HG03196 (cell line): Measurements from ENCODE around the gene STK32C.
A peak's percentile ranks its signal among the peaks of the same experiment; 100 is the strongest.

Source experiments
- ATAC-seq: cut with Tn5 transposase; IDR thresholded peaks from one replicate; pipeline ENCODE4 v1.9.1; 2021; ENCODE audit not compliant: unreplicated experiment

STK32C gene

DNA sequence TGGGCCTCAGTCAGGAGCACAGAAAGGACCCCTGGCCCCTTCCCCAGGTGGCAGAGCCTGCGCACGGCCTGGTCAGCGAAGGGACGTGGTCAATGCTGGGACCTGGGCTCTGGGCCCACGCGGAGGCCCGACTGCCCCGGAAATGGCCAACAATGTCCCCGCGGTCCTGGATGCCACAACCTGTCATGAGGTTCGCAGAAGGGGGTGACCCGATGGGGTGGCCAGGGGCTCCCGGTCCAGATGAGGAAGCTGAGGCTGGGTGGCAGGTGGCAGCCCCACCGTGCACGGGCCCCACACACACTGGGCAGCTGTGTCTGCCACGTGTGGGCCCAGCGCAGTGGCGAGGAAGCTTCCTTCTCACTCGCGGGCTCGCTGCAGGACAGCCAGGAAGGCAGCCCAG, 71.6 kb downstream of the STK32C start:
- ATAC-seq = no peak

DNA sequence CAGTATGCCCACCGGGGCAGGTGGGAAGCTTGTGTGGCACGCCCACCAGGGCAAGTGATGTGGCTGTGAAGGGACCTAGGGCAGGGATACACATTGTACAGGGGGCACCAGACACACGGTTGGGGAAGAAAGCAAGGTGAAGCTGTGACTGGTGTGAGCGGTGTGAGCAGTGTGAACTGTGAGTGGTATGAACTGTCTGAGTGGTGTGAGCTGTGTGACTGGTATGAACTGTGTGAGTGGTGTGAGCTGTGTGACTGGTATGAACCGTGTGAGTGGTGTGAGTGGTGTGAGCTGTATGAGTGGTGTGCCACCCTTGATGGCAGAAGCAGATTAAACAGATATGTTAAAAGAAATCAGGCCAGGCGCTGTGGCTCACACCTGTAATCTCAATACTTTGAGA, 72.9 kb downstream of the STK32C start:
- ATAC-seq = no peak

GRCh38 chr10:132233501-132234085, 74.2 kb downstream of the STK32C start:
- no peak for ATAC-seq

GRCh38 chr10:132232981-132233380, 74.8 kb downstream of the STK32C start:
- ATAC-seq = no peak

DNA sequence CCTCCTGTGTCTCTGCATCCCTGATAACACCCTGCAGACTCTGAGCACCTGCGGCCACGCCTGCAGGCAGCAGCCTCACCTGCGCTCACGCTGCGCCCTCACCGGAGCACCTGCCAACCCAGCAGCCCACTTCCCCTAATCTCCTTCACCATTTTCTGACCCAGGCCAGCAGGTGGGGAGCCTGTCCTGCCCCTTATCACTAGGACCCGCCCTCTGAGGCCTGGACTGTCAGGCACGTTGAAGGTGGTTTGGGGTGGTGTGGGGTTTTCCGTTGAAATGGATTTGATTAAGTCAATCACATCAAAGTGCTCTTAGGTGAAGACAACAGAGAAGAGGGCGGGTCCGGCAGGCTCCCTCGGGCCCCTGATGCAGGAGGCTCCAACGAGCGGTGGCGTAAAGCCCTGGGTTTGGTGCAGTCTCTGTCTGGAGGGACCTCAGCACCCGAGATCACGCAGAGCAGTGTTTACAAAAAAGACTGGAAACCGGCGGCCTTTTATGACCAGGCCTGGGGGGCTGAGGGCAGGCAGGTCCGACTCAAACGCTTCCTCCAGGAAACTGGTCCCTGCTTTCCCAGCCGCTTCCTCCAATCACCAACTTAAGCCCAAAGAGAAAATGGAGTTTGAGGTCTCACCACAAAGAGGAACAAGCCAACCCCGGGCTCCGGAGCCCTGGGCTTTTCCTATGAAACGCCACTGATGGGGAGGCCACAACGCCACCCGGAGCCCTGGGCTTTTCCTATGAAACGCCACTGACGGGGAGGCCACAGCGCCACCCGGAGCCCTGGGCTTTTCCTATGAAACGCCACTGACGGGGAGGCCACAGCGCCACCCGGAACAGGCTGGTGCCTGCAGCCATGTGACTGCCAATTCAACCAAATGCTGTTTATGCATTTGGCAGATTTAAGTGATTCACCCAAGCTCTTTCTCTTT, 75.5 kb downstream of the STK32C start:
- ATAC-seq = no peak

GRCh38 chr10:132231656-132232022, 76.1 kb downstream of the STK32C start:
- no peak for ATAC-seq

GRCh38 chr10:132230557-132231210, 77.1 kb downstream of the STK32C start:
- no peak for ATAC-seq

- ATAC-seq = peak; percentile 40
These were observed 77.8 kb downstream of the STK32C start for GRCh38 chr10:132229834-132230556.

DNA sequence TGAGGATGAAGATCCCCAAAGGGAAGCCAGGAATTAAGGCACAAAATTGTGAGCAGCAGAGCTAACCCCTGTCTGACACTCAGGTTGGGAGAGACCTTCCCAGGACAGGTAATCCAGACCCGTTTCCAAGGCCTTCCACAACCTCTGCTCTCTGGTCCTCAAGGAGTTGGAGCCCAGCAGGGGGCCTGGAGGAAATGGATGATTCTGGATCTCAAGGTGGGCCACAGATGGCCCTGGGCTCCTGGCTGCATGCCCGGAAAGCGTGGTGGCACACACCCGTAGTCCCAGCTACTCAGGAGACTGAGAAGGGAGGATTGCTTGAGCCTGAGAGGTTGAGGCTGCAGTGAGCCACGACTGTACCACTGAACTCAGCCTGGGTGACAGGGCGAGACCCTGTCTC, 78.7 kb downstream of the STK32C start:
- ATAC-seq = no peak

DNA sequence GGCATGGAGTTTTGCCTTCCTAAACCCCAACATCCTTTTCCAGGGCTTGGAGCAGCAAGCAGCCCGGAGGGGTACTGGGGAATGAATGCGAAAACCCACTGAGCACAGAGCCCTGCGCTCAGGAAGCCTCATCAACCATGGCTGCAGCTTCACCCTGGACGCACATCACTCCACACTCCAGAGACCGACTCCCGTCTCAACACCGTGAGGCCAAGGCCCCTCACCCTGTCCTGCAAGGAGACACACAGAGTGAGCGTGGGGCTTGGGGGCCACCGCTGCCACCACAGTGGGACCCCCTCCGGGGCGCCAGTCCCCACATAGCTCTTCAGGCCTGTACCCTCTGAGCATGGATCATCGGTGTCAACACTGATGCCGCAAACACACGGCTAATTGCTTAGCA, 79.1 kb downstream of the STK32C start:
- no peak for ATAC-seq

DNA sequence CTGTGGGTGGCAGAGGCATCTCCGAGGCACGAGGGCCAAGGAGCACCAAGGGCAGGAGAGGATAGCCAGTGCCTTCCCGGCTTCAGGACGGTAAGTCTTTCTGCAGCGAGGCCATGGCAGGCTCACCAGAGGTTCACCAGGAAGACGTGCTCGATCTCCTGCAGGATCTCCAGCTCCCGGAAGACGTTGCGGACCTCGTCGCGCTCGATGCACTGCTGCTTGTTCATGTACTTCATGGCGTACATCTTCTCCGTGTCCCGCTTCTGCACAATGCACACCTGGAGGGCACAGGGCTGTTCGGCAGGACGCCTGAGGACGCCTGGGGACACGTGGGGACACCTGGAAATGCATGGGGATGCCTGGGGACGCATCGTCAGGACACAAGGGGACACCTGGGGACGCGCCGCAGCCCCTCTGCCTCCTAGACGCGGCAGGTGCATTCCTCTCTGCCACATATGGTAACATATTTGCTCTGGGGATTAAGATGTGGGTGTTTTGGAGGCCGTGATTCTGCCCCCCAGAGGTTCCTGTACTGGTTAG, 79.8 kb downstream of the STK32C start:
- no peak for ATAC-seq

DNA sequence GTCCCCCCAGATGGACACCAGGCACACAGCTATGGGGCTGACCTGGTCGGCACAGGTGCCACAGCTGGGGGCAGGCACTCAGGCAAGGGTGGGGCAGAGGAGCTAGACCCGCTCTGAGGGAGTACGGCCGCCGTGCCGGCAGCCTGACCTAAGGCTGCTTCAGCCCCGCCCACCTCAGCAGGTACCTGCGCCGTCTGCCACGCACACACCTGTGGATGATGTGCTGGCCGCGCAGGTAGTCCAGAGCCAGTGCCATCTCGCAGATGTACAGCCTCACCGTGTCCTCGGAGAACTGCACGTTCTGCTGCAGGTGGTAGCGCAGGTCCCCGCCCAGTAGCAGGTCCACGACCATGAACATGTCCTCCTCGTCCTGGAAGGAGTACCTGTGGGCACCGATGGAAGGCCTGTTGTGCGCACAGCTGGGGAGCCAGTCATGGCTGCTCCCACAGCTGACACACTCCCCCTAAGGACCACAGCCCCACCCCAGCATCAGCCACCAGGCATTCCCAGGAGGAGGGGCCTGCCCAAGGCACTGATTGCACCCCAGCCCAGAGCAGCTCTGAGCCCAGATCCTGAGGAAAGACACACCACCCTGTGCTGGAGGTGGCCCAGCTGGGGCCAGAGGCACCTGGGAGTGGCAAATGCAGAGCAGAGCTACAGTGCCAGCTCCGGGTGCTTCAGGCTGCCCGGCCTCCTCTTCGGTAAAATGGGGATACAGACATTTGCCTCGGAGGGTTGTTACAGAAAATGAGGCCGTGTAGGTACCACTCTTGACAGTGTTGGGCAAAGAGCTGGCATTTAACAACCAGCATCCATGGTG, 81.0 kb downstream of the STK32C start:
- no peak for ATAC-seq

GRCh38 chr10:132225849-132226205, 81.9 kb downstream of the STK32C start:
- ATAC-seq = no peak

GRCh38 chr10:132225073-132225848, 82.5 kb downstream of the STK32C start:
- no peak for ATAC-seq

GRCh38 chr10:132224343-132225072, 83.2 kb downstream of the STK32C start:
- no peak for ATAC-seq

DNA sequence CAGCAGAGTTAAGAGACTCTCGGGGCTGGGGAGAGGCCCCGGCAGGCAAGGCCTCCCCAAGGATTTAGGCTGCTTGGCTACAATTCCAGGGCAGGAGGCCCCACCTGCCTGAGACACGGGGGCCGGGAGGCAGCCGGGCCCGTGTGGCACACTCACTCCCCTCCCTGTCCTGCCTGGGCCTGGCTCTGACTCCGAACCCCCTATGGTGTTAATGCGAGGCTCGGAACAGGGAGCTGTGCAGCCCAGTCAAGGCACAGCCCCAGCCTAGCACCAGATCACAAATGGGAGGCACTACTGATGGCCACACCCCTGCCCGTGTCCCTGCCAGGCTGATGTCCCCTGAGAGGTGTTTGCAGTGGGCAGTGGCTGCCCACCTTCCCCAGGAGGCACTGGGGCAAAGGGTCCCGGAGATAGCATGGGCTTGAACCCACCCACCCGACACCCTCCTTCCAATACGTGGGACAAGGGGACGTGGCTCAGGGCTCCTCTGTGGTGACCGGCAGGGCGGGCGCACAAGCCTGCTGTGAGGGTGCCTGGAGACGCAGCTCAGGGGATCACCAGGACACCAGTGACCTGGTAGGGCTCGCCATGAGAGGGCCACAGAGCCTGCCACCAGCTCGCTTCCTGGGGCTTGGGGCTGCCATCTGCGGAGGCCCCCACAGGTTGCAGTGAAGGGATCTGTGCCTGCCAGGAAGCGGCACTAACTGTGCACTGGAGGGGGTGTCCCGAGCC, 84.0 kb downstream of the STK32C start:
- ATAC-seq = no peak

- peak; percentile 85 for ATAC-seq
These were observed 84.6 kb downstream of the STK32C start for GRCh38 chr10:132223156-132223590.

GRCh38 chr10:132222726-132223125, 85.0 kb downstream of the STK32C start:
- ATAC-seq = no peak
